SU-DHL-6 (cell line): ENCODE results near the gene AKNAD1.

ENCODE experiments used
- H2AFZ ChIP-seq: fragments of 200-600 bp; sonication (generic); 2 replicates; pipeline ENCODE4 v1.6.1; 2014; ENCODE audit warnings: low read depth, mild to moderate bottlenecking, moderate library complexity, mixed read lengths, antibody characterized with exemption, low read length; ENCODE audit not compliant: severe bottlenecking
- H3F3A ChIP-seq: fragments of 200-600 bp; shearing (Covaris generic); 2 replicates; pipeline ENCODE4 v1.6.0; 2016; ENCODE audit warnings: antibody characterized with exemption, mild to moderate bottlenecking; ENCODE audit not compliant: insufficient read depth
- H3K27ac ChIP-seq: fragments of 200-600 bp; sonication (generic); 2 replicates; pipeline ENCODE4 v1.5.1; 2016; ENCODE audit warnings: low read depth, mild to moderate bottlenecking, low read length, moderate library complexity, mixed read lengths
- H3K27me3 ChIP-seq: fragments of 200-600 bp; sonication (generic), shearing (Covaris generic); 2 replicates; pipeline ENCODE4 v1.6.0; 2014; ENCODE audit warnings: mild to moderate bottlenecking, low read length
- H3K36me3 ChIP-seq: fragments of 200-600 bp; sonication (generic); 2 replicates; pipeline ENCODE4 v1.6.1; 2014; ENCODE audit warnings: mild to moderate bottlenecking, low read length, mixed read lengths
- H3K4me2 ChIP-seq: fragments of 300-600, 200-600 bp; shearing (Covaris generic), sonication (generic); 2 replicates; pipeline ENCODE4 v1.6.0; 2014; ENCODE audit warnings: low read length, low read depth, mild to moderate bottlenecking; ENCODE audit not compliant: poor library complexity, severe bottlenecking
- H3K4me3 ChIP-seq: fragments of 200-600 bp; sonication (generic); 2 replicates; pipeline ENCODE4 v1.5.1; 2014; ENCODE audit warnings: antibody characterized with exemption, low read length, mild to moderate bottlenecking, mixed read lengths; ENCODE audit not compliant: insufficient read depth, poor library complexity, severe bottlenecking
- H3K79me2 ChIP-seq: fragments of 200-600 bp; sonication (generic); 2 replicates; pipeline ENCODE4 v1.6.1; 2014; ENCODE audit warnings: mild to moderate bottlenecking, low read length, moderate library complexity; ENCODE audit not compliant: insufficient read depth
- H3K9ac ChIP-seq: fragments of 200-600 bp; sonication (generic); 2 replicates; pipeline ENCODE4 v1.7.0; 2014; ENCODE audit warnings: mild to moderate bottlenecking, low read length
- H3K9me2 ChIP-seq: fragments of 200-600 bp; sonication (generic); replicated peaks from 2 replicates; pipeline ENCODE4 v1.6.1; 2014; ENCODE audit warnings: low read length; ENCODE audit not compliant: insufficient read depth
- H3K9me3 ChIP-seq: fragments of 200-600 bp; sonication (generic); 2 replicates; pipeline ENCODE4 v1.6.1; 2014; ENCODE audit warnings: low read length, mixed read lengths; ENCODE audit not compliant: insufficient read depth
- H4K20me1 ChIP-seq: fragments of 200-600 bp; sonication (generic); 2 replicates; pipeline ENCODE4 v1.6.1; 2014; ENCODE audit warnings: low read depth, mild to moderate bottlenecking, antibody characterized with exemption, low read length, moderate library complexity, mixed read lengths
- CTCF ChIP-seq: fragments of 200-600 bp; sonication (generic); IDR thresholded peaks from one replicate; pipeline ENCODE4 v1.5.1; 2017; ENCODE audit warnings: antibody characterized with exemption, mild to moderate bottlenecking, low read length, moderate library complexity; ENCODE audit not compliant: insufficient read depth, poor library complexity, severe bottlenecking
- EZH2phosphoT487 ChIP-seq: fragments of 200-600 bp; sonication (generic), shearing (Covaris generic); conservative IDR thresholded peaks from 2 replicates; pipeline ENCODE4 v1.6.1; 2018; ENCODE audit warnings: mild to moderate bottlenecking, antibody characterized with exemption, low read length, moderate library complexity, mixed read lengths

AKNAD1 gene

DNA sequence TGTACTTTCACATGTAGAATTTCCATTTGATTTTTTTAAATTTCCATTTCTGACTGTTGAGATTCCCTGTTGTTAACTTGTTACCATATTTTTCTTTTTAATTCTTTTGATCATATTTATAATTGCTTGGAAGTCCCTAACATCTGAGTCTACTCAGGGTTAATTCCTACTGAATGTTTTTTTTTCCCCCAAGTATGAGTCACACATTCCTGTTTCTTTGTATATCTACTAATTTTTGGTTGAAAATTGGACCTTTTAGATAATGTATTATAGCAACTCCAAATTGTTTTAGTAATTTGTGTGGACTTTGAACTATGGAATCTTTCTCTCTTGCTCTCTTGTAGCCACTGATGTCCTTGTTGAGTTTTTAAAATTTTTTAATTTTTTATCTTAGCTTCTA, 55.8 kb downstream of the AKNAD1 start:
- peaks cover 20% of the 10 kb centered on the region for H3K36me3 ChIP-seq
- no peak overlapping the region for H3K27ac ChIP-seq

DNA sequence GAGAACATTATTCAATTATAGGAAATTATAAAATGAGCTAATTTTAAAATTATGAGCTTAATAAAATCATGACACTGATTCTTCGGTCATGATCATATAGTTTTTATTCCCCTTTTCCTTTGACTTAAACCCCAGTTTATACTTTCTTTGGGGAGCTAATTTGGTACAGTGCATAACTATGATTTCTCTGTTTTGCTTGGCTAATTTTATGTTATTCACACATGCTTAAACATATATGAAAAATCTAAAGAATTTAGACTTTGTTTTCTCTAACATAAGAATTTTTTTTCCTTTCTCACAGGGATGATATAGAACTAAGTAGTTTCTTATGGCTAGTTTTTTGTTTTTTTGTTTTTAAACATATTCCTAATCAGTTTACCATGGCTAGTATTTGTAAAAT, 57.9 kb downstream of the AKNAD1 start:
- TF ChIP-seq EZH2phosphoT487 (no peak), CTCF (no peak)
- no peak overlapping the region for H3K4me3 ChIP-seq
- H3K9ac ChIP-seq, result no peak overlapping the region
- H2AFZ ChIP-seq, result no peak overlapping the region
- no peaks in the 10 kb centered on the region for H3K27me3 ChIP-seq
- no peaks in the 10 kb centered on the region for H3K9me2 ChIP-seq
- H4K20me1 ChIP-seq, result no peaks in the 10 kb centered on the region
- H3K27ac ChIP-seq, result no peak overlapping the region
- H3K79me2 ChIP-seq, result no peaks in the 10 kb centered on the region
- H3K36me3 ChIP-seq, result peaks cover 18% of the 10 kb centered on the region
- H3K9me3 ChIP-seq, result no peaks in the 10 kb centered on the region
- H3F3A ChIP-seq, result no peaks in the 10 kb centered on the region; the same call in 1 of the 2 replicates
- no peak overlapping the region for H3K4me2 ChIP-seq

More for the DNA sequence above, 55.8 kb downstream of the AKNAD1 start:
- Histone ChIP-seq H4K20me1 (no peaks in the 10 kb centered on the region), H3K9me2 (no peaks in the 10 kb centered on the region), H3K4me3 (no peak overlapping the region), H3F3A (no peaks in the 10 kb centered on the region; the same call in 1 of the 2 replicates), H3K79me2 (no peaks in the 10 kb centered on the region), H3K4me2 (no peak overlapping the region), H2AFZ (no peak overlapping the region), H3K9ac (no peak overlapping the region), H3K27me3 (no peaks in the 10 kb centered on the region), H3K9me3 (no peaks in the 10 kb centered on the region)
- no peak for TF ChIP-seq EZH2phosphoT487
- TF ChIP-seq CTCF, result no peak

DNA sequence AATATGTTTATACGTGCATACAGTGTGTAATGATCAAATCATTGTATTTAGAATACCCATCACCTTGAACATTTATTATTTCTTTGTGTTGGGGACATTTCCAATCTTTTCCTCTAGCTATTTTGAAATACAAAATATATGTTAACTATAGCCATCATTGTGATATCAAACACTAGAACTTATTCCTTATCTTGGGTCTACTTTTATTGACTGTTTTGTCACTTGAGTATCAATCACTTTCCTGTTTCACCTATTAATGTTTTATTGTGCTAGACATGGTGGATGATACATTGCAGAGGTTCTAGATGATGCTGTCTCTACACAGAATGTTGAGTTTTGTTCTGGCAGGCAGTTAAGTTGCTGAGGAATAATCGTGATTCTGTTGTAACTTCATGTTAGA, 64.5 kb downstream of the AKNAD1 start:
- no peak overlapping the region for H2AFZ ChIP-seq
- no peaks in the 10 kb centered on the region for H3K79me2 ChIP-seq
- no peaks in the 10 kb centered on the region for H3K27me3 ChIP-seq
- no peaks in the 10 kb centered on the region for H4K20me1 ChIP-seq
- TF ChIP-seq EZH2phosphoT487 (no peak), CTCF (no peak)
- peaks cover 25% of the 10 kb centered on the region for H3K36me3 ChIP-seq
- no peak overlapping the region for H3K9ac ChIP-seq
- no peak overlapping the region for H3K27ac ChIP-seq
- no peaks in the 10 kb centered on the region for H3F3A ChIP-seq
- no peak overlapping the region for H3K4me2 ChIP-seq
- H3K9me2 ChIP-seq, result no peaks in the 10 kb centered on the region
- no peak overlapping the region for H3K4me3 ChIP-seq
- peaks cover 7% of the 10 kb centered on the region for H3K9me3 ChIP-seq
